GM23248 (cell line): ENCODE data around the gene SCN3B. TPM values are rescaled to one million over a fixed set of nuclear protein-coding genes. Genes with fewer than 3 reads are reported as not detected.
"Not testable (repeated sequence)": the region's sequence is repeated elsewhere in the genome, so short reads cannot be mapped to it uniquely, and the experiment has no call there.

Source experiments
- DNase-seq: peaks from one replicate; pipeline ENCODE4 v3.0.0-alpha.2; 2015
- H2AFZ ChIP-seq: fragments of 200-600 bp; sonication (generic); 2 replicates; pipeline ENCODE4 v1.6.1; 2016; ENCODE audit warnings: antibody characterized with exemption
- H3F3A ChIP-seq: fragments of 200-600 bp; sonication (generic); 2 replicates; pipeline ENCODE4 v1.6.1; 2016; ENCODE audit warnings: mild to moderate bottlenecking, antibody characterized with exemption, mixed run types; ENCODE audit not compliant: insufficient read depth
- H3K27ac ChIP-seq: fragments of 200-600 bp; sonication (generic); 2 replicates; pipeline ENCODE4 v1.5.1; 2016; ENCODE audit warnings: mild to moderate bottlenecking
- H3K27me3 ChIP-seq: fragments of 200-600 bp; sonication (generic); replicated peaks from 2 replicates; pipeline ENCODE4 v1.6.1; 2016; ENCODE audit warnings: mild to moderate bottlenecking; ENCODE audit not compliant: insufficient read depth
- H3K36me3 ChIP-seq: fragments of 200-600 bp; sonication (generic); 2 replicates; pipeline ENCODE4 v1.6.1; 2016; ENCODE audit warnings: low read depth, mild to moderate bottlenecking
- H3K4me1 ChIP-seq: fragments of 200-600 bp; sonication (generic); 2 replicates; pipeline ENCODE4 v1.6.1; 2016; ENCODE audit warnings: mild to moderate bottlenecking; ENCODE audit not compliant: insufficient read depth
- H3K4me2 ChIP-seq: fragments of 200-600 bp; sonication (generic); one replicate; pipeline ENCODE4 v1.6.1; 2016; ENCODE audit warnings: mild to moderate bottlenecking; ENCODE audit not compliant: unreplicated experiment
- H3K4me3 ChIP-seq: fragments of 200-600 bp; sonication (generic); 2 replicates; pipeline ENCODE4 v1.5.1; 2016; ENCODE audit warnings: mild to moderate bottlenecking
- H3K79me2 ChIP-seq: fragments of 200-600 bp; sonication (generic); 2 replicates; pipeline ENCODE4 v1.6.1; 2016; ENCODE audit warnings: mild to moderate bottlenecking; ENCODE audit not compliant: insufficient read depth
- H3K9ac ChIP-seq: fragments of 200-600 bp; sonication (generic); 2 replicates; pipeline ENCODE4 v1.6.1; 2016; ENCODE audit warnings: mild to moderate bottlenecking
- H3K9me2 ChIP-seq: fragments of 200-600 bp; sonication (generic); 2 replicates; pipeline ENCODE4 v1.6.1; 2016; ENCODE audit warnings: mixed run types, mild to moderate bottlenecking, moderate library complexity; ENCODE audit not compliant: insufficient read depth
- H3K9me3 ChIP-seq: fragments of 200-600 bp; sonication (generic); one replicate; pipeline ENCODE4 v1.6.1; 2017; ENCODE audit warnings: low read depth
- H4K20me1 ChIP-seq: fragments of 200-600 bp; sonication (generic); 2 replicates; pipeline ENCODE4 v1.6.0; 2016; ENCODE audit not compliant: insufficient read depth
- EZH2 ChIP-seq: fragments of 200-600 bp; sonication (generic); IDR thresholded peaks from 2 replicates; pipeline ENCODE4 v1.6.1; 2018; ENCODE audit warnings: antibody characterized with exemption, mild to moderate bottlenecking; ENCODE audit not compliant: insufficient read depth, poor library complexity, severe bottlenecking
- EZH2phosphoT487 ChIP-seq: fragments of 200-600 bp; sonication (generic); IDR thresholded peaks from 2 replicates; pipeline ENCODE4 v1.6.1; 2018; ENCODE audit warnings: antibody characterized with exemption, moderate library complexity, mild to moderate bottlenecking, low read depth; ENCODE audit not compliant: insufficient read depth
- WGBS, 2 experiments: methylation state at CpG; one replicate each; pipeline ENCODE4 v1.1.6; 2015 to 2017; ENCODE audit warnings: low lambda C conversion rate in 2 of 2, low coverage in 1 of 2; ENCODE audit errors: missing lambda C conversion rate in 2 of 2; 5-methylcytosine and 5-hydroxymethylcytosine counted together
- in situ Hi-C: fragments of 300-500 bp; cut with MboI; formaldehyde crosslinking; loops from 2 replicates; pipeline ENCODE4 v1.15.0; 2020
- polyA plus RNA-seq: library from polyadenylated mRNA; unstranded; fragments of >200 nt; fragmentation: Nextera tagmentation; extraction: Ambion mirVana; gene quantifications from 2 replicates; pipeline ENCODE4 v1.2.1, GENCODE V29; 2016
- total RNA-seq: library from RNA; depleted of rRNA; stranded (reverse); fragments of >200 nt; shearing (Covaris generic); gene quantifications from 2 replicates; pipeline ENCODE4 v1.2.3, GENCODE V29; 2014

The SCN3B gene
- total and polyA plus RNA-seq, 2 experiments from 2014 or later: 0.33 TPM; not detected in 1

GRCh38 chr11:123671534-123671933 is 17.1 kb upstream of the SCN3B start:
- in situ Hi-C loops: no loop called here
- Histone ChIP-seq H3K27me3 (peaks cover 31% of the 10 kb centered on the region), H2AFZ (no peak overlapping the region), H3K4me3 (no peak overlapping the region), H4K20me1 (no peaks in the 10 kb centered on the region), H3K4me2 (no peak overlapping the region), H3K27ac (no peak overlapping the region), H3K36me3 (no peaks in the 10 kb centered on the region), H3K9ac (no peak overlapping the region), H3K4me1 (no peaks in the 10 kb centered on the region), H3F3A (no peaks in the 10 kb centered on the region), H3K9me2 (no peaks in the 10 kb centered on the region), H3K9me3 (no peaks in the 10 kb centered on the region), H3K79me2 (no peaks in the 10 kb centered on the region)
- no peak for DNase-seq
- no peak for TF ChIP-seq EZH2phosphoT487
- no peak for TF ChIP-seq EZH2
- WGBS, 2 experiments: 51 to 54% methylated on average over 9 of the region's 9 CpGs

GRCh38 chr11:123670081-123670480 is 15.7 kb upstream of the SCN3B start:
- Histone ChIP-seq H3K9me2 (no peaks in the 10 kb centered on the region), H3K4me1 (no peaks in the 10 kb centered on the region), H3K9me3 (no peaks in the 10 kb centered on the region), H3K27ac (no peak overlapping the region), H3K36me3 (no peaks in the 10 kb centered on the region), H2AFZ (no peak overlapping the region), H3K4me2 (no peak overlapping the region), H4K20me1 (no peaks in the 10 kb centered on the region), H3K79me2 (no peaks in the 10 kb centered on the region), H3K4me3 (no peak overlapping the region), H3F3A (no peaks in the 10 kb centered on the region), H3K27me3 (peaks cover 31% of the 10 kb centered on the region), H3K9ac (no peak overlapping the region)
- 14 to 18% methylated on average over 1 of the region's 1 CpG for WGBS, 2 experiments
- in situ Hi-C loops: no loop called here
- DNase-seq: no peak
- TF ChIP-seq EZH2phosphoT487 (no peak), EZH2 (no peak)

GRCh38 chr11:123665306-123665705 is 10.9 kb upstream of the SCN3B start:
- Histone ChIP-seq H3K4me1 (no peaks in the 10 kb centered on the region), H3K4me3 (no peak overlapping the region), H2AFZ (no peak overlapping the region), H3K9ac (no peak overlapping the region), H3K79me2 (no peaks in the 10 kb centered on the region), H3K27ac (no peak overlapping the region), H4K20me1 (no peaks in the 10 kb centered on the region), H3K9me3 (no peaks in the 10 kb centered on the region), H3F3A (no peaks in the 10 kb centered on the region), H3K36me3 (no peaks in the 10 kb centered on the region), H3K9me2 (no peaks in the 10 kb centered on the region), H3K4me2 (no peak overlapping the region), H3K27me3 (peaks cover 19% of the 10 kb centered on the region)
- TF ChIP-seq EZH2phosphoT487: no peak
- no peak for TF ChIP-seq EZH2
- WGBS, 2 experiments: 19 to 37% methylated on average over 1 of the region's 1 CpG
- in situ Hi-C loops: no loop called here
- no peak for DNase-seq

- H3K79me2 ChIP-seq, H3K9me3 ChIP-seq, H3K27ac ChIP-seq, H3F3A ChIP-seq, H4K20me1 ChIP-seq, H3K4me1 ChIP-seq, H3K9ac ChIP-seq, DNase-seq, in situ Hi-C loops, H3K4me2 ChIP-seq, H3K9me2 ChIP-seq, H3K36me3 ChIP-seq, H2AFZ ChIP-seq, H3K4me3 ChIP-seq: not testable (repeated sequence)
- peaks cover 12% of the 10 kb centered on the region for H3K27me3 ChIP-seq
- 0% methylated on average over 3 of the region's 3 CpGs for WGBS, 2 experiments
These were observed 5.5 kb upstream of the SCN3B start for GRCh38 chr11:123659965-123660364.

GRCh38 chr11:123659311-123659710 is 4.9 kb upstream of the SCN3B start:
- Histone ChIP-seq H3K4me1 (no peaks in the 10 kb centered on the region), H3K79me2 (no peaks in the 10 kb centered on the region), H3K9ac (no peak overlapping the region), H3K4me3 (no peak overlapping the region), H3K4me2 (no peak overlapping the region), H4K20me1 (no peaks in the 10 kb centered on the region), H3K36me3 (no peaks in the 10 kb centered on the region), H3K9me2 (no peaks in the 10 kb centered on the region), H3K27me3 (peaks cover 8% of the 10 kb centered on the region), H3F3A (no peaks in the 10 kb centered on the region), H3K9me3 (no peaks in the 10 kb centered on the region), H2AFZ (no peak overlapping the region), H3K27ac (no peak overlapping the region)
- TF ChIP-seq EZH2phosphoT487 (no peak), EZH2 (no peak)
- DNase-seq: no peak
- WGBS, 2 experiments: 8 to 9% methylated on average over 2 of the region's 2 CpGs
- in situ Hi-C loops: no loop called here
